ENCODE measurements around the gene CYSLTR2.
"Not testable (repeated sequence)": the region's sequence is repeated elsewhere in the genome, so short reads cannot be mapped to it uniquely, and the experiment has no call there.

CYSLTR2 gene

GRCh38 chr13:48645845-48646244 lies 7.9 kb upstream of the CYSLTR2 start:
- no peak for DNase-seq

GRCh38 chr13:48646791-48647190 lies 6.9 kb upstream of the CYSLTR2 start:
- DNase-seq = no peak

- DNase-seq = no peak
These were observed 6.1 kb upstream of the CYSLTR2 start for GRCh38 chr13:48647625-48648024.

- DNase-seq = no peak
These were observed 5.3 kb upstream of the CYSLTR2 start for GRCh38 chr13:48648446-48648845.

GRCh38 chr13:48652851-48653471 lies 768 bp upstream of the CYSLTR2 start:
- DNase-seq = no peak

- no peak for DNase-seq
These were observed 782 bp downstream of the CYSLTR2 start for GRCh38 chr13:48654511-48654910.

- no peak for DNase-seq
These were observed 1.6 kb downstream of the CYSLTR2 start for GRCh38 chr13:48655291-48655690.

- DNase-seq = no peak
These were observed 2.9 kb downstream of the CYSLTR2 start for GRCh38 chr13:48656608-48657007.

GRCh38 chr13:48660361-48661076 lies 6.8 kb downstream of the CYSLTR2 start:
- DNase-seq = no peak

- no peak for DNase-seq
These were observed 7.4 kb downstream of the CYSLTR2 start for GRCh38 chr13:48661107-48661506.

GRCh38 chr13:48662226-48662625 lies 8.5 kb downstream of the CYSLTR2 start:
- DNase-seq = no peak

- no peak for DNase-seq
These were observed 13.4 kb downstream of the CYSLTR2 start for GRCh38 chr13:48667136-48667535.

- not testable (repeated sequence) for DNase-seq
These were observed 17.7 kb downstream of the CYSLTR2 start for GRCh38 chr13:48671421-48671820.

GRCh38 chr13:48675247-48675646 lies 21.5 kb downstream of the CYSLTR2 start:
- no peak for DNase-seq

GRCh38 chr13:48678316-48678715 lies 24.6 kb downstream of the CYSLTR2 start:
- no peak for DNase-seq

GRCh38 chr13:48679941-48680680 lies 26.4 kb downstream of the CYSLTR2 start:
- no peak for DNase-seq

GRCh38 chr13:48680756-48681392 lies 27.1 kb downstream of the CYSLTR2 start:
- no peak for DNase-seq

GRCh38 chr13:48681905-48682304 lies 28.2 kb downstream of the CYSLTR2 start:
- DNase-seq = no peak

GRCh38 chr13:48682436-48682835 lies 28.7 kb downstream of the CYSLTR2 start:
- no peak for DNase-seq

GRCh38 chr13:48686636-48687210 lies 33.0 kb downstream of the CYSLTR2 start:
- no peak for DNase-seq

GRCh38 chr13:48687249-48687648 lies 33.5 kb downstream of the CYSLTR2 start:
- DNase-seq = no peak

GRCh38 chr13:48693998-48694397 lies 40.3 kb downstream of the CYSLTR2 start:
- DNase-seq = no peak

- DNase-seq = no peak
These were observed 42.0 kb downstream of the CYSLTR2 start for GRCh38 chr13:48695776-48696175.
